Spleen (tissue), 11 donors: Measurements from ENCODE around the gene SRSF12. TPM values are rescaled to one million over a fixed set of nuclear protein-coding genes. Genes with fewer than 3 reads are reported as not detected.

Source experiments
- DNase-seq: peaks from one replicate; pipeline ENCODE4 v3.0.0-alpha.2; 2020
- H3K27ac ChIP-seq, 8 donors: fragments of 200-600 bp; sonication (generic) in 7 of 8; 1 replicate in 4 of 8; 2 replicates in 4 of 8; pipeline versions ENCODE4 v1.5.0 to v1.8.0; 2016 to 2021; ENCODE audit warnings: inconsistent platforms in 4 of 8, mild to moderate bottlenecking in 4 of 8, moderate library complexity in 1 of 8
- H3K27me3 ChIP-seq, 7 donors: fragments of 200-600 bp; sonication (generic) in 6 of 7; replicated peaks in 1 of 7; 1 replicate in 4 of 7; 2 replicates in 3 of 7; pipeline versions ENCODE4 v1.5.0 to v1.8.0; 2016 to 2021; ENCODE audit warnings: inconsistent platforms in 3 of 7, mild to moderate bottlenecking in 1 of 7
- H3K36me3 ChIP-seq, 6 donors: fragments of 200-600 bp; sonication (generic) in 5 of 6; 1 replicate in 4 of 6; 2 replicates in 2 of 6; pipeline versions ENCODE4 v1.5.0 to v1.8.0; 2016 to 2021; ENCODE audit warnings: inconsistent platforms in 2 of 6
- H3K4me1 ChIP-seq, 6 donors: fragments of 200-600 bp; sonication (generic) in 5 of 6; 1 replicate in 3 of 6; 2 replicates in 3 of 6; pipeline versions ENCODE4 v1.5.0 to v1.8.0; 2016 to 2021; ENCODE audit warnings: inconsistent platforms in 3 of 6
- H3K4me3 ChIP-seq, 8 donors: fragments of 200-600 bp; sonication (generic) in 7 of 8; 1 replicate in 4 of 8; 2 replicates in 4 of 8; pipeline versions ENCODE4 v1.5.0 to v1.8.0; 2016 to 2021; ENCODE audit warnings: inconsistent platforms in 4 of 8, mild to moderate bottlenecking in 4 of 8, moderate library complexity in 2 of 8
- H3K9me3 ChIP-seq, 8 donors: fragments of 200-600 bp; sonication (generic) in 7 of 8; 1 replicate in 4 of 8; 2 replicates in 4 of 8; pipeline versions ENCODE4 v1.5.0 to v1.8.0; 2016 to 2021; ENCODE audit warnings: inconsistent platforms in 4 of 8
- CTCF ChIP-seq, 11 experiments: fragments of 200-600 bp in 7 of 11; fragments of 450-650 bp in 4 of 11; sonication (generic) in 4 of 11; IDR thresholded peaks in 8 of 11; conservative IDR thresholded peaks in 3 of 11; 1 replicate in 7 of 11; 2 replicates in 4 of 11; pipeline versions ENCODE4 v1.4.0 to v1.8.0; 2016 to 2021; ENCODE audit warnings: antibody characterized with exemption in 11 of 11, inconsistent platforms in 4 of 11, mild to moderate bottlenecking in 1 of 11
- POLR2A ChIP-seq, 3 donors: fragments of 450-650 bp; IDR thresholded peaks; one replicate each; pipeline ENCODE4 v1.5.1; 2017; ENCODE audit warnings: antibody characterized with exemption in 3 of 3, mild to moderate bottlenecking in 1 of 3
- POLR2AphosphoS5 ChIP-seq, 3 donors: sonication (generic); formaldehyde crosslinking; IDR thresholded peaks; one replicate each; pipeline ENCODE4 v1.5.1; 2017; ENCODE audit warnings: antibody characterized with exemption in 3 of 3
- WGBS, 5 donors: extraction: QIAGEN DNeasy Blood & Tissue Kit in 3 of 5; methylation state at CpG; one replicate each; pipeline versions ENCODE4 v1.1.5 to v1.1.7; 2013 to 2018; 5-methylcytosine and 5-hydroxymethylcytosine counted together
- intact Hi-C: fragments of 100-400 bp; cut with DNase I; formaldehyde crosslinking; loops from one replicate; pipeline ENCODE4 v1.15.0; 2023; ENCODE audit warnings: low total_unique reads
- polyA plus RNA-seq, 3 donors: library from polyadenylated mRNA; stranded (reverse); fragments of 200-250 nt; gene quantifications; one replicate each; pipeline ENCODE4 v1.2.1, GENCODE V29; 2013
- total RNA-seq, 7 donors: library from RNA; depleted of rRNA in 3 of 7; stranded (reverse); fragments of >200 nt in 3 of 7; fragmentation: NEBNext Ultra II Directional in 4 of 7; extraction: Animal tissue kit (Norgen Biotek cat#: 25700) in 4 of 7; gene quantifications; one replicate each; pipeline versions ENCODE4 v1.1.0 to v1.2.1, GENCODE V29; 2016 to 2021
- donor health status: healthy with polysubstance abuse.
- donor health status: DM: no; HTN: no; CAD: no; lungs with moderate emphysema.
- donor health status: DM: no; HTN: no; CAD: no.
- donor health status: Bipolar disorder and iron deficiency.
- donor health status: healthy.
- donor health status: DM: no; HTN: no; CAD: no.
- donor health status: DM: yes; HTN: yes; CAD: no.

Gene SRSF12
- total and polyA plus RNA-seq, 10 donors, result 0.09 to 0.40 (median 0.12) TPM; not detected in 4

DNA sequence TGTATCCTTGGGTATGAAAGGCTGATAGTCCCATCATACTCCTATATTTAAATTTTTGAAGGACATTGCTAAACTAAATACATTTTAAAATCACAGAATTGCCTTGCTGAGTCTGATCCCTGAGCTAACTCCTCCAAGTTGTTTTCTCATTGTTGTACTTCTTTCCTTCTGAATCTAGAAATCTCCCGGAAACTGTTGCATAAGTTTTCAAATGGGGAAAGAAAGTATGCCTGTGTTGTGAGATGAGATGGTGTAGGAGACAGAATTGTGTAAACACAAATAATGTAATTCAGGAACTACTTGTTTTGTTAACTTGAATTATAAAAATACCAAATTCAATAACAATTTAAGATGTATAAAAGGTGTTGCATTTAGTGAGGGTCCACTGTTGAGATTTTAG, 30.0 kb downstream of the SRSF12 start:
- TF ChIP-seq CTCF (IDR thresholded peaks at IDR 0.05 in 8 of 11, conservative IDR thresholded peaks at IDR 0.05 in 3 of 11), result no peak
- no peak for TF ChIP-seq POLR2A (IDR thresholded peaks at IDR 0.05)
- no peak for TF ChIP-seq POLR2AphosphoS5 (IDR thresholded peaks at IDR 0.05)
- Histone ChIP-seq H3K4me3 (no peak overlapping the region), H3K27me3 (no peaks in the 10 kb centered on the region), H3K36me3 (peaks cover 0 to 45% (median 29%) of the 10 kb centered on the region in 6 donors), H3K27ac (peak overlapping the region in 4 of 8 donors; percentile 3 to 72 (median 51)), H3K9me3 (no peaks in the 10 kb centered on the region), H3K4me1 (peaks cover 22 to 82% (median 50%) of the 10 kb centered on the region in 6 donors)
- intact Hi-C loops, result loop anchor here (10.0 kb wide), 1 partner anchor 57 kb away; the partner anchor contains the start of gene PM20D2
- 34 to 78% (median 63%) methylated on average over 1 of the region's 1 CpG for WGBS, 5 donors
- no peak for DNase-seq

- peak overlapping the region in 1 of 8 donors; percentile 83 for H3K4me3 ChIP-seq
- TF ChIP-seq POLR2AphosphoS5 (IDR thresholded peaks at IDR 0.05) (peak in 2 of 3 donors; percentile 37 to 45), POLR2A (IDR thresholded peaks at IDR 0.05) (no peak), CTCF (IDR thresholded peaks at IDR 0.05 in 8 of 11, conservative IDR thresholded peaks at IDR 0.05 in 3 of 11) (no peak)
- H3K27ac ChIP-seq, result peak overlapping the region in 2 of 8 donors; percentile 49 to 72
- intact Hi-C loops, result loop anchor here (10.0 kb wide), 1 partner anchor 59 kb away; the partner anchor contains the start of gene PM20D2
- H3K4me1 ChIP-seq, result peaks cover 22 to 85% (median 53%) of the 10 kb centered on the region in 6 donors
- 92 to 96% (median 93%) methylated on average over 12 of the region's 12 CpGs for WGBS, 5 donors
- peaks cover 0 to 48% (median 30%) of the 10 kb centered on the region in 6 donors for H3K36me3 ChIP-seq
- no peak for DNase-seq
- H3K27me3 ChIP-seq, result no peaks in the 10 kb centered on the region
- no peaks in the 10 kb centered on the region for H3K9me3 ChIP-seq
These were observed 32.3 kb downstream of the SRSF12 start for GRCh38 chr6:89085409-89086205.

DNA sequence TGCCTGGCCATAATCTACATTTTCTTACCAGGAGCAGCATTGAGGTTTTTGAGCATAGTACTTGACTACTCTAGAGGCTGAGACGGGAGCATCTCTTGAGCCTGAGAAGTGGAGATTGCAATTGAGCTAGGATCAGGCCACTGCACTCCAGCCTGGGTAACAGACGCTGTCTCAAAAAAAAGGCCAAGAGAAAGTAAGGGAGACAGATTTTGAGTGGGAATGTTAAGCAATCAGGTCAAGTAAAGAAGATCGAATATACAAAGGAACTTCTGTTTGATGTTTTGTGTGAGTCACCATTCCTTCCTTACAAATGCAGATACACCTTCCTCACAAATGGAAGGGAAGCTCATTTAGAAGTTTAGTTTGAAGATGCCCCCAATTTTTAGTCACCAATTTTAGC, 32.9 kb downstream of the SRSF12 start:
- 56 to 61% (median 59%) methylated on average over 3 of the region's 3 CpGs for WGBS, 5 donors
- H3K9me3 ChIP-seq, result no peaks in the 10 kb centered on the region
- H3K4me1 ChIP-seq, result peaks cover 22 to 79% (median 52%) of the 10 kb centered on the region in 6 donors
- DNase-seq, result no peak
- H3K27me3 ChIP-seq, result no peaks in the 10 kb centered on the region
- H3K27ac ChIP-seq, result peak overlapping the region in 2 of 8 donors; percentile 19 to 49
- H3K4me3 ChIP-seq, result peak overlapping the region in 4 of 8 donors; percentile 1 to 83 (median 70)
- intact Hi-C loops, result loop anchor here (10.0 kb wide), 1 partner anchor 60 kb away; the partner anchor contains the start of gene PM20D2
- TF ChIP-seq POLR2A (IDR thresholded peaks at IDR 0.05) (no peak), POLR2AphosphoS5 (IDR thresholded peaks at IDR 0.05) (peak in 1 of 3 donors; percentile 55)
- H3K36me3 ChIP-seq, result peaks cover 0 to 48% (median 30%) of the 10 kb centered on the region in 6 donors

GRCh38 chr6:89084542-89084941, 33.3 kb downstream of the SRSF12 start:
- Histone ChIP-seq H3K27ac (peak overlapping the region in 2 of 8 donors; percentile 19 to 49), H3K36me3 (peaks cover 0 to 48% (median 30%) of the 10 kb centered on the region in 6 donors), H3K27me3 (no peaks in the 10 kb centered on the region), H3K4me1 (peaks cover 22 to 76% (median 50%) of the 10 kb centered on the region in 6 donors), H3K9me3 (no peaks in the 10 kb centered on the region), H3K4me3 (peak overlapping the region in 5 of 8 donors; percentile 1 to 85 (median 75))
- TF ChIP-seq CTCF (IDR thresholded peaks at IDR 0.05 in 8 of 11, conservative IDR thresholded peaks at IDR 0.05 in 3 of 11), result no peak
- no peak for TF ChIP-seq POLR2A (IDR thresholded peaks at IDR 0.05)
- TF ChIP-seq POLR2AphosphoS5 (IDR thresholded peaks at IDR 0.05), result no peak
- no peak for DNase-seq
- intact Hi-C loops, result loop anchor here (10.0 kb wide), 1 partner anchor 60 kb away; the partner anchor contains the start of gene PM20D2
